Epithelial cell of proximal tubule (primary cell): Measurements from ENCODE around the gene POC1A. TPM values are rescaled to one million over a fixed set of nuclear protein-coding genes. Genes with fewer than 3 reads are reported as not detected.
"Not testable (repeated sequence)": the region's sequence is repeated elsewhere in the genome, so short reads cannot be mapped to it uniquely, and the experiment has no call there.

Experiments used
- DNase-seq: peaks from one replicate; pipeline ENCODE4 v3.0.0-alpha.2; 2011; ENCODE audit warnings: low read depth
- H3K4me3 ChIP-seq: 2 replicates; pipeline ENCODE4 v1.5.1; 2011; ENCODE audit warnings: low read depth, mild to moderate bottlenecking, low read length
- CTCF ChIP-seq: conservative IDR thresholded peaks from 2 replicates; pipeline ENCODE4 v1.5.1; 2012; ENCODE audit warnings: low read depth, mild to moderate bottlenecking, low read length
- total RNA-seq: library from RNA; depleted of rRNA; stranded (reverse); fragments of >200 nt; gene quantifications from 2 replicates; pipeline ENCODE4 v1.2.3, GENCODE V29; 2015

POC1A gene
- total RNA-seq, 1 donor from 2014 or later: 15.7 TPM

GRCh38 chr3:52034651-52035050 is 119.6 kb downstream of the POC1A start:
- TF ChIP-seq CTCF: no peak
- DNase-seq: no peak
- H3K4me3 ChIP-seq: no peak overlapping the region

- H3K4me3 ChIP-seq: no peak overlapping the region
- TF ChIP-seq CTCF: no peak
- no peak for DNase-seq
These were observed 120.0 kb downstream of the POC1A start for GRCh38 chr3:52034212-52034611.

- not testable (repeated sequence) for DNase-seq, H3K4me3 ChIP-seq
These were observed 120.5 kb downstream of the POC1A start for GRCh38 chr3:52033748-52034147.

GRCh38 chr3:52032702-52033408 is 121.4 kb downstream of the POC1A start:
- no peak for DNase-seq
- no peak overlapping the region for H3K4me3 ChIP-seq
- TF ChIP-seq CTCF: no peak

- TF ChIP-seq CTCF: no peak
- DNase-seq: no peak
- H3K4me3 ChIP-seq: no peak overlapping the region
These were observed 122.3 kb downstream of the POC1A start for GRCh38 chr3:52031896-52032295.

- no peak overlapping the region for H3K4me3 ChIP-seq
- TF ChIP-seq CTCF: no peak
- DNase-seq: no peak
These were observed 123.4 kb downstream of the POC1A start for GRCh38 chr3:52030714-52031310.

- no peak for DNase-seq
- TF ChIP-seq CTCF: no peak
- H3K4me3 ChIP-seq: no peak overlapping the region
These were observed 124.7 kb downstream of the POC1A start for GRCh38 chr3:52029535-52029934.
